Erythroblast (primary cell): Measurements from ENCODE around the gene TDRD3.
A peak's percentile ranks its signal among the peaks of the same experiment; 100 is the strongest.

Source experiments
- DNase-seq, 2 experiments: peaks; one replicate each; lab custom pipeline; 2025; lab: John Stamatoyannopoulos, UW
- GATA1 ChIP-seq: IDR thresholded peaks from 2 replicates; pipeline ENCODE4 v1.6.1; 2011; ENCODE audit warnings: low read depth, mild to moderate bottlenecking, control low read depth, low read length, moderate library complexity
- POLR2A ChIP-seq: IDR thresholded peaks from 2 replicates; pipeline ENCODE4 v1.6.1; 2011; ENCODE audit warnings: mild to moderate bottlenecking, low read length

TDRD3 gene

GRCh38 chr13:60448907-60449510, 52.0 kb downstream of the TDRD3 start:
- peak; percentile 51 to 74 for DNase-seq

GRCh38 chr13:60453490-60453889, 56.5 kb downstream of the TDRD3 start:
- TF ChIP-seq GATA1 (no peak), POLR2A (no peak)
- DNase-seq = no peak

More at GRCh38 chr13:60448907-60449510, 52.0 kb downstream of the TDRD3 start:
- TF ChIP-seq POLR2A (no peak), GATA1 (no peak)

GRCh38 chr13:60454425-60454824, 57.4 kb downstream of the TDRD3 start:
- TF ChIP-seq POLR2A (no peak), GATA1 (no peak)
- DNase-seq = no peak

GRCh38 chr13:60463787-60464186, 66.8 kb downstream of the TDRD3 start:
- DNase-seq = no peak
- TF ChIP-seq POLR2A (no peak), GATA1 (no peak)

- DNase-seq = no peak
- TF ChIP-seq GATA1 (no peak), POLR2A (no peak)
Observed at GRCh38 chr13:60467098-60467497, 70.1 kb downstream of the TDRD3 start.

GRCh38 chr13:60479273-60479672, 82.3 kb downstream of the TDRD3 start:
- DNase-seq = no peak
- TF ChIP-seq POLR2A = no peak
- no peak for TF ChIP-seq GATA1

GRCh38 chr13:60482012-60482411, 85.0 kb downstream of the TDRD3 start:
- TF ChIP-seq POLR2A (no peak), GATA1 (no peak)
- peak in 1 of 2 experiments; percentile 16 for DNase-seq

- TF ChIP-seq GATA1 = no peak
Observed at GRCh38 chr13:60484865-60485264, 87.8 kb downstream of the TDRD3 start.

GRCh38 chr13:60491531-60491930, 94.5 kb downstream of the TDRD3 start:
- DNase-seq = peak; percentile 4 to 17
- TF ChIP-seq POLR2A (no peak), GATA1 (no peak)

More at GRCh38 chr13:60484865-60485264, 87.8 kb downstream of the TDRD3 start:
- no peak for DNase-seq

GRCh38 chr13:60492187-60492586, 95.2 kb downstream of the TDRD3 start:
- TF ChIP-seq GATA1 = no peak
- TF ChIP-seq POLR2A = no peak
- DNase-seq = peak in 1 of 2 experiments; percentile 1

- TF ChIP-seq POLR2A (no peak), GATA1 (no peak)
- no peak for DNase-seq
Observed at GRCh38 chr13:60494296-60494695, 97.3 kb downstream of the TDRD3 start.

- no peak for DNase-seq
- no peak for TF ChIP-seq GATA1
- no peak for TF ChIP-seq POLR2A
Observed at GRCh38 chr13:60501236-60501635, 104.2 kb downstream of the TDRD3 start.

- TF ChIP-seq POLR2A = no peak
- TF ChIP-seq GATA1 = no peak
- DNase-seq = no peak
Observed at GRCh38 chr13:60509601-60510386, 112.8 kb downstream of the TDRD3 start.

GRCh38 chr13:60511637-60512036, 114.6 kb downstream of the TDRD3 start:
- TF ChIP-seq GATA1 = no peak
- no peak for DNase-seq

GRCh38 chr13:60514891-60515290, 117.9 kb downstream of the TDRD3 start:
- TF ChIP-seq POLR2A = no peak
- no peak for TF ChIP-seq GATA1
- DNase-seq = peak in 1 of 2 experiments; percentile 9
